GM18526 (cell line): ENCODE results near the gene FAM110C.

Source experiments
- POLR2A ChIP-seq: IDR thresholded peaks from 3 replicates; pipeline ENCODE4 v1.6.1; 2011; ENCODE audit not compliant: insufficient read length; ENCODE audit errors: extremely low read depth

The FAM110C gene

GRCh38 chr2:46471-47345, at the start of gene FAM110C:
Gene FAM110C (minus strand): TSS chr2:46505. CDS start chr2:46385, 120 bp downstream.
- TF ChIP-seq POLR2A, result no peak

- no peak for TF ChIP-seq POLR2A
These were observed 46.0 kb upstream of the FAM110C start for GRCh38 chr2:92326-92725.

- no peak for TF ChIP-seq POLR2A
These were observed 44.5 kb upstream of the FAM110C start for GRCh38 chr2:90645-91312.

GRCh38 chr2:85761-86160, 39.5 kb upstream of the FAM110C start:
- TF ChIP-seq POLR2A, result no peak

GRCh38 chr2:84121-84520, 37.8 kb upstream of the FAM110C start:
- no peak for TF ChIP-seq POLR2A

- no peak for TF ChIP-seq POLR2A
These were observed 34.8 kb upstream of the FAM110C start for GRCh38 chr2:80971-81736.

GRCh38 chr2:80378-80777, 34.1 kb upstream of the FAM110C start:
- no peak for TF ChIP-seq POLR2A

- TF ChIP-seq POLR2A, result no peak
These were observed 25.2 kb upstream of the FAM110C start for GRCh38 chr2:71309-72035.

GRCh38 chr2:69366-70344, 23.4 kb upstream of the FAM110C start:
- TF ChIP-seq POLR2A, result no peak

- TF ChIP-seq POLR2A, result no peak
These were observed 20.5 kb upstream of the FAM110C start for GRCh38 chr2:66853-67252.

GRCh38 chr2:65121-65520, 18.8 kb upstream of the FAM110C start:
- TF ChIP-seq POLR2A, result no peak

GRCh38 chr2:55587-56448, 9.5 kb upstream of the FAM110C start:
- TF ChIP-seq POLR2A, result no peak

GRCh38 chr2:51613-52012, 5.3 kb upstream of the FAM110C start:
- no peak for TF ChIP-seq POLR2A
